B cell (primary cell): ENCODE data around the gene TUBB4A.

Experiments
- CTCF ChIP-seq: fragments of 200-600 bp; IDR thresholded peaks from one replicate; pipeline ENCODE4 v1.8.0; 2022; ENCODE audit warnings: antibody characterized with exemption, mild to moderate bottlenecking
- EZH2 ChIP-seq: IDR thresholded peaks from 2 replicates; pipeline ENCODE4 v1.6.1; 2012; ENCODE audit warnings: borderline replicate concordance, low read depth, mild to moderate bottlenecking, moderate library complexity, low read length; ENCODE audit not compliant: insufficient read depth, poor library complexity, severe bottlenecking

GRCh38 chr19:6533746-6534418 lies 31.8 kb upstream of the TUBB4A start:
- TF ChIP-seq CTCF, result no peak
- no peak for TF ChIP-seq EZH2
